GM19324 (cell line): ENCODE measurements around the gene BATF.
"Not testable (repeated sequence)": the region's sequence is repeated elsewhere in the genome, so short reads cannot be mapped to it uniquely, and the experiment has no call there.

ENCODE experiments used
- ATAC-seq: cut with Tn5 transposase; IDR thresholded peaks from one replicate; pipeline ENCODE4 v1.9.1; 2021; ENCODE audit warnings: mild to moderate bottlenecking, moderate library complexity; ENCODE audit not compliant: unreplicated experiment, low FRiP score

Gene BATF, protein sequence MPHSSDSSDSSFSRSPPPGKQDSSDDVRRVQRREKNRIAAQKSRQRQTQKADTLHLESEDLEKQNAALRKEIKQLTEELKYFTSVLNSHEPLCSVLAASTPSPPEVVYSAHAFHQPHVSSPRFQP

DNA sequence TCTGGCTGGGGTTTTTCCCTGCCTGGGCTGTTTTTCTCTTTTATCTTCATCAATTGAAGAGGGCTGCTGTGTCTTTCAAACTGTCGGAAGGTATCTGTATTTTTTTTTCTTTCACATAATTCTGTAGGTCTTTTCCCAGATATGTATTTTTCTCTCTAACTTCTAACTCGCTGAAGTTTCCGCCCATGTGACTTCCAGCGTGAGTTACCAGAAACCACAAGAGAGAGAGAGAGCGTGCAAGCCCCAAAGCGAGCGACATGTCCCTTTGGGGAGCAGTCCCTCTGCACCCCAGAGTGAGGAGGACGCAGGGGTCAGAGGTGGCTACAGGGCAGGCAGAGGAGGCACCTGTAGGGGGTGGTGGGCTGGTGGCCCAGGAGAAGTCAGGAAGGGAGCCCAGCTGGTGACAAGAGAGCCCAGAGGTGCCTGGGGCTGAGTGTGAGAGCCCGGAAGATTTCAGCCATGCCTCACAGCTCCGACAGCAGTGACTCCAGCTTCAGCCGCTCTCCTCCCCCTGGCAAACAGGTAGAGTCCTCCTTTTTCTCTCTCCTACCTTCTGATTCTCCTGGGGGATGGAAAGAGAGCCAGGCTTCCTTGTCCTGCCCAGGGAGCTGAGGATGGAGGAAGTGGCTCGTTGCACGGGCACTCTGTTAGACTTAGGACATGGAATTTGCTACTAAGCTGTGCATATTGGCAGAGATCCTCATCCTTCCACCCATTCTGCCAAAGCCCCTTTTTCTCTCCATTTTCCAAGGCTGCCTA lies at the start of gene BATF:
Gene BATF (plus strand): TSS at position 246 of the 759 bp plus-strand sequence. CDS start 214 bp downstream, at position 460.
- ATAC-seq: peak; percentile 61

DNA sequence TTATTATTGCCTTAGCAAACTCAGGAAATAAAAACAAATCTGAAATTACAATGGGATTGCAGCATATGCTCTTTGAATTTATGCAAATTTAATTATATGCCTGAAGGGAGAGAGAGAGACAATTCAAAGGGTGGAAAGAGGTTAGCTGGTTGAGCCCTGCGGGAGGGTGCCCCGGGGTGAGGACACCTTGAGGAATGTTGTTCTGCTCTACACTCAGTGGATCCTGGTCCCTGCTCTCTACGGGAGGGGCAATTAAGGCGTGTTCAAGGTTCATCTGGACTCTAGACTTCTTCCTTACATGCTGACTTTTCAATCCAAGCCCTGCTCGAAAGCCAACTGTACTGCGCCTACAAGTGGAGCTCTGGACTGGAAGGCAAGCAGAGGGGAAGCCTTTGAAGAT lies 48.1 kb upstream of the BATF start:
- not testable (repeated sequence) for ATAC-seq

DNA sequence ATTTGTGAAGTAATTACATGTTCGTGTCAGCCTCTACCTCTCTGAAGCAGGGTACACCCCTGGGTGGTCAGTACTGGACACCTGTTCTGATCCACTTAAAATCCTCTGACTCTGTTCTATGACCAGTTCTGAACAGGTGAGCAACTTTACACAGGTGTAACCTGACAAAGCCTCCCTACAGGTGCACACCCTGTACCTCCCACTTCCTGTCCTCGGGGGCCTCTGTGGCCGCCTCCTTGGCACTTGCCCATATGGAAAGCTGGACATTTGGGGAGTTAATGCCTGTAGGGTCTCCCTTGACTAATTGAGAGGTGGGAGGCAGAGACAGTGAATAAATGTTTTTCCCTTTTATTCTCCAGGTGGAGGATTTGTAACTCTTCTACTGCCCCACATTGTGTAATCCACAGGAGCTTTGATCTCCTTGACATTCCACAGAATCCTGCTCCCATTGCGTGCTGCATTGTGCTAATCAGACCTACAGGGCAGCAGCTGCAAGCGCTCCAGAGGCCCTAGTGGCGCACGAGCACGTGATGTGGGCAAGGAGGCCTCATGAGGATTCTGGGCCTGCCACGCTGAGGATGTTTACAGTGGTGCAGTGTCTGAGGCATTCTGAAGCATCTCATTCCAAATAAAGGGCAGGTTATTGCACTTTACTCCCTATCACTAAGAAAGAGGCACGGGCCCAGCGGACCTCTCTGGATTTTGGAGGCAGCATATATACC lies 45.8 kb upstream of the BATF start:
- no peak for ATAC-seq

DNA sequence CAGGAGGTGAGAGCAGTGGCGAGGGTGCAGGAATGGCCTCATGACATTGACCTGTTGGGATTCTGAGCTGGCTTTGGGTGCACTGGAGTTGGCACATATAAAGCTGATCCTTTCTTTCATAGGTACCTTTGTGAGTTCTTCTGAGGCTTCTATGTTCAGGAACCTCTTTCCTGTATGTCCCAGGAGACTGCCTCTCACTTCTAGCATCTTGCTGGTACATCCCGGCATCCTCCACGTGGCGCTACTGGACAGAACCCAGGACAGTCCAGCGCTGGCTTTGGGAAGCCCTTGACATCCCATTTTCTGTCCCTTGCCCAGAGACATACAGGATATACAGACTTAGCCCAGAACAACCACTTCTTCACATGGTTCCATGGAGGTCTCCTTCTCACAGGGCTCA lies 44.4 kb upstream of the BATF start:
- ATAC-seq: no peak

DNA sequence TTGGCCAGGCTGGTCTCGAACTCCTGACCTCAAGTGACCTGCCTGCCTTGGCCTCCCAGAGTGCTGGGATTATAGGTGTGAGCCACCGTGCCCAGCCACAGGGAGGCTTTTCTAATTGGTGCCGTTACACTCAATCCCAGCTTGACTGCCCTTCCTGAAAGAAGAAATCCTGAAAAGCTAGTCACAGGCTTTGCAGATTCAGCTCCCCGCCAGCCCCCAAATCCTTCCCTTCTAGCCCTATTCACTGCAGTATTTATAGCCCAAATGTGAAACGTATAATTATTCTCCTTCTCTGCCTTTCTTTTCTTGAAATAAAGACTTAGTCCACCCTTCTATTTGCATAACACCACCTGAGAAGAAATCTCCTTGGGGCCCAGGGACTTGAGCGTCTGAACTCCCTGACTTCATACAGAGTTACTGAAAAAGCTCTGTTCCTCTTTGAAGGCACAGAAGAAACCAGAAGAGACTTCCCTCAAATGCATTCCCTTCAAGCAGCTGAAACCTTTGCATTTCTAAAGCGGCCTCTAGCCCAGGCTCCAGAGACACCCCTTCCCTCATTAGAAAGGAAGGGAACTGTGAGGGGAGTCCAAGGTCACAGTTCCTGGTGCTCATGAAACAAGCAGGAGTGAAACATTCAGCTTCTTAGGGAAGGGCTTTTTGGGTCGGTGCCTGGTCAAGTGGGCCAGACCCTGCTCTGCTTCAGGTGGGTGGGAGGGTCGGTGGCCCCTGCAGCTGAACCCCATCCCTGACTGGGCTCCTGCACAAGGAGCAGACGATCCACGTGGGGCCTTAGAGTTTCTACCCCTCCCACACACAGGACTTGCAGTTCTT lies 42.3 kb upstream of the BATF start:
- no peak for ATAC-seq

DNA sequence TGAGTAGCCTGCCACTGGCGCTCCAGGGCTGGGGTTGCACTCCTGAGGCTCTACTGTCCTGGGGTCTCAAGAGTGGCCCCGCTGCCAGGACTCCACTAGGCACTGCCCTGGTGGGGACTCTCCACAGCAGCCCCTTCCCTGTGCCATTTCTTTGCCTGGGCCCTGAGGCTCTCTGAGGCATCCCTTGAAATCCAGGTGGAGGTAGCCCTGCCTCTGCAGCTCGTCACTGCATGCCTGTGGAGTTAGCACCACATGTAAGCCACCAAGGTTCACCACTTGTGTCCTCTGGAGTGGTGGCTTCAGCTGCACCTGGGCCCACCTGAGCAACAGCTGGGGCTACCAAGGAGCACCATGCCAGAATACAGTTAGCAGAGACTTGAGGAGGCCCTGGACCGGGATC lies 39.9 kb upstream of the BATF start:
- ATAC-seq: no peak

DNA sequence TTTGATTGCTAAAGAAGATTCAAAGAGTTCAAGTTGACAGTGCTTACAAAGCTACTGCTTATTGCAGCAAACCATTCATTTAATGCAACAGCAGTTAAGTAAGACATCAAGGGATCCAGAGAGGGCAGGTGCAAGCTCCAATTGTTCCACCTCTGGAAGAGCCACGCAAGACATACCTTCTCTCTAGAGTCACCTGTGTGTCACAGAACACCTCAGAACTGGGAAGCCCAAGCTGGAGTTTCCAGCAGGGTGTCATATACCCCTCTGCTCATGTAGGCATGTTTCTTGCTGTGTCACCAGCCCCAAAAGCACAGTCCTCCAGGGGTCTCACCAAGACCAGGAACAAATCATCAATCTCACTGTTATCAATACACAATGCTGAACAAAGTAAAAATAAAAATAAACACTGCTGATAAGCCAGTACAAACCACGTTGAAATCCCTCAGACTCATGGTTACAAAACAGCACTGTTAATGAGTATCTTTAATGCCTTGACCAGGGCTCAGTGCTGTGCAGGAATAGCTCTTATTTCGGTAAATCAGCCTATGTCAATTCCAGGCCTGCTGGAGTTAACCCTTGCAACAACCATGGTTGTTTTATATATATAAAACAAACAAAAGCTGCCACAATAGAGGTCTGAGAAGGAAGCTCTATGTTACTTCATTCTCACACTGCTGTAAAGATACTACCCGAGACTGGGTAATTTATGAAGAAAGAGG lies 37.4 kb upstream of the BATF start:
- no peak for ATAC-seq

DNA sequence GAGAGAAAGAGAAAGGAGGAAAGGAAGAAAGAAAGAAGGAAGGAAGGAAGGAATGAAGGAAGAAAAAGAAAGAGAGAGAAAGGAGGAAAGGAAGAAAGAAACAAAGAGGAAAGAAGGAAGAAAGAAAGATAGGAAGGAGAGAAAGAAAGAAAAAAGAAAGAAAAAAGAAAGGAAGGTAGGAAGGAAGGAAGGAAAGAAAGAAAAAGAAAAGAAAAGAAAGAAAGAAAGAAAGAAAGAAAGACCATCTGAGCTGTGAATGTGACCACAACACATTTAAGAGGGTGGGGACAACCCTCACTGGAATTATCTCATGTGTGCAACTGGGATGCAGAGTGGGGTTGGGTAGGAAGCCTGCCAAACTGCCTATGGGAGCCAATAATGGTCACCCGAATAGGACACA lies 36.0 kb upstream of the BATF start:
- no peak for ATAC-seq

DNA sequence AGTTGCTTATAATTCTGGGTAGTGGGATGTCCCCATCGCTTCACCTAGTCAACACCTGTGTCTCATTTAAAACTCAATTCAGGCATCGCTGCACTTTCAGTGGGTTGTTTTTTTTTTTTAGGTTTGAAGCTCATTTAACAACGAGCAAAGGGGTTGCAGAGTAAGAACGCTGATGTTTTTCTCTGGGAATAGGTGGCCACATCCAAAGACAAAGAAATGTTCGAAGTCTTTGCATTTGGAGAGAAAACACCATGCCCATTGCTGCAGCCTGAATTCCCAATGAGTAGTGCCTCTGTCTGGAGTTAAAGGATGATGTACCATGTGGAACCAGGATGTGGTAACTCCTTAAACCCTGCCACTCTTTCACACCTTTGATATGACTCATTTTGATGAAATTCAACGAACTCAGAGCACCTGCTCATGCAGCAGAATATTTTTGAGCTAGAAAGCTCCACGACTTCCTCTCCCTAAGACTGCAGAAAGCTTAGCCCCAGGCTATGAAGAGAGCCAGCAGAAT lies 35.1 kb upstream of the BATF start:
- no peak for ATAC-seq

DNA sequence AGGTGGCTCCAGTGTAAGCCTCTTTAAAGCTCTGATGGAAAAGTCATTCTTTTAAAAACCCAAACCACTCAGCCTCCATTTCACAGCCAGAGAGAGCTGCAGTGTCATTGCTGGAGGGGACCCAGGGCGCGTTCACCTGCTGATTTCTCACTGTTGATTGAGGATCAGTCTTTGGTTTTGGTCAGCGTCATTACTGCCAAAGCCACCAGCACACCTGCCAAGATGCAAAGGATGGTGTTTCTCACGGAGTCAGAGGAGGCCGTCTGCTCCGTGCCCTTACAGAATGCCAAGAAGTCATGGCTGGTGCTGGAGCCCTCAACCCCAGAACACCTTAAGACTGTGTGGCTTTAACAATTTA lies 32.8 kb upstream of the BATF start:
- no peak for ATAC-seq

DNA sequence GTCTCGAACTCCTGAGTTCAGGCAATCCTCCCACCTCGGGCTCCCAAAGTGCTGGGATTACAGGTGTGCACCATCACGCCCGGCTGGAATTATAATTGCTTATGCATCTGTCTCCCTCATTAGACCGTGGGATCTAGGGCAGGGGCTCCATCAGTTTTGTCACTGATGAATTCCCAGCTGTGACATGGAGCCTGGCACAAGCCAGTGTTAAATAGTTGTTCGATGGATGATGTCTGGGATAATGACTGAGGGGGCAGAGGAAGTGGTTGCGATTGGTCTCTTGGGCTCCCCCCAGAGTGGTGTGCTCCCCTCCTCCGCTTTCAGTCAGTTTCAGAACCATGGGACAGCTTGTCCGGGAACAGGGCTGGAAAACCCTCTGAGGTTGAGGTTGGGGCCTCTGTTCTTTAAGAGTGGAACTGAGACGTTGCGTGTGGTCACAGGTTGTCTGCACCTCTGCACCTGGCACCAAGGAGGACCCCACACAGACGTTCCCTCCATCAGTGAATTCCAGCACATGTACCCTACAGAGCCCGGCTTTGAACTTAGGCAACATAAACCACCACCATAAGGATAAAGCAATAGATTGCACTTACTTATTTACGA lies 30.8 kb upstream of the BATF start:
- no peak for ATAC-seq

DNA sequence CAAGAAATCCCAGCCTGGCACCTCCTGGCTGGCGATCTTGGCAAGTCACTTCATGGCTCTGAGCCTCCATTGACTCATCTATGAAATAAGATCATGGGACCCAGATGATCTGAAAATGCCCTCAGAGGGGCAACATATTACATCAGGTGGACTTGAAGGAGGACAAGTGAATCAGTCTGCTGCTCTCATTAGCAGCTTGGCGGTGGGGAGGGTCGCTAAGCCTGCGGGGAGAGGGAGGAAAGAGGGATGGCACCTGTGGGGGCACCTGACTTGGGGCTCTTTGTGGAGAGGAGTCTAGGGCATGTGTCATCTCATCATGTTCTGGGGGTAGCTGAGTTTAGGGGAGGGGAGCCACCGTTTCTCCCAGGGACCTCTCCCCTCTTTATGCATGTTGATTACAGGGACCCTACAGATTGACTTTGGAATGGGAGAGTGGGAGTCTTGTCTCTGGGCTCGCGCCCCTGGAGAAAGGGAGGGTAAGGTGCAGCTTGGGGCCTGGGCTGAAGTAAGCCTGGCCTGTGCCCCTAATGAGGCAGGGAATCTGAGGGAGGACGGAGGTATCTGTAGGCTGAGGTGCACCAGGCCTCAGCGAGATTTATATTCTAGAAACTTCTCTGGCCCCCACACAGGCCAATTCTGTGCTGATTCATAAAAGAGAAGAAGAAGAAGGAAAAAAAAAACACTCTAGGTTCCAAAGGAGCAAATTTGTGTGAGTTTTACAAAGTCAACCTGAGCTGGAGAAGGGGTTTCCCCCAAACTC lies 29.3 kb upstream of the BATF start:
- no peak for ATAC-seq

DNA sequence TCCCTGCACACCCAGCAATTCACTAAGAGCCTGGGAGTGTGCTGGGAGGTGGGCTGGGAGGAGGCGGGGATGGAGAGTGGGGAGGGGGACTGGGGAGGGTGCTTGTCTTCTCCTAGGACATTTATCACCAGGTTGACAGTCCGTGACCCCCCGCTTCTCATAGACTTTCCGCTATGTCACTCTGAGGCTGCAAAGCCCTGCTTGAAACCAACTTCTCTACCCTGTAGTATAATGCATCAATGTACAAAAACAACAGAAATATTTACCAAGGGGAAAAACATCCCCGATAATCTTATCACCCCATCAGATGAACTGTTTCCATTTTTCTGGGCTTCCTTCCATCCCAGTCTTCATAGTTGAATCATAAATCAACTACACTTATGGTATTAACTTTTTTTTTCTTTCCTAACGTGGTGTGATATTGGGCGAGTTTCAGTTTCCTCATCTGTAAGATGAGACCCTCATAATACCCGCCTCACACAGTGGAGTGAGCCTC lies 28.6 kb upstream of the BATF start:
- no peak for ATAC-seq

DNA sequence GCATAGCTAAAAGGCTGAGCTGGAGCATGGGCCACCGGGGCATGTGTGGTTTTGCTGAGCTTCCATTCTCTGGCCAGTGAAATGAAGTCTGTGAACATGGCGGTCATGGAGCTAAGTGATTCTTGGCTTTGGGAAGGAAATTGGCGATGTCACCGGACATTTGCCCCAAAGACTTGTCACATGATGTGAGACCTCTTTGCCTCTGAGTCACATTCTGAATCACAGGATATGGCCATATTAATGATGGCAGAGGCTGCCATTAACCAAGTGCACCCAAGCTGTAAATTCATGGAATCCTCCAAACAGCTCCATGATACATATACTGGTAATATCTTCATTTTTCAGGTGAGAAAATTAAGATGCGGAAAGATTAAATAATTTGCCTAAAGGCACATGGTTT lies 27.4 kb upstream of the BATF start:
- no peak for ATAC-seq

DNA sequence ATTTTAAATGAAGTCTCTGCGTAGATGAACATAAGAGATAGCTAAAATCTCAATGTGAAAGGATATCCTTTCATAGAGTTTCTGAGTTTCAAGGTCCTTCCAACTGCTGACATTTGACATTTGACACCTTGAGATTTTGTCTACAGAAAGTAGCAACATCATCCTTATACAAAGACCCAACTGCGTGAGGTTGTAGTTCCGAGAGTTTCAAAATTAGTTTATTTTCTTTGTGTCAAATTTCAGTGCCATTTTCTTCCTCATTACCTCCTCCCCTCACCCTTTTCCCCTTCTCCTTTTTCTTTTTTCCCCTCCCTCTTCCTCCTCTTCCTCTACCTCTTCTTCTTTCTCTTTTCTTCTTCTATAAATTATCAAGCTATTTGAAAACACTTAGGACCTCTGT lies 26.9 kb upstream of the BATF start:
- ATAC-seq: no peak

DNA sequence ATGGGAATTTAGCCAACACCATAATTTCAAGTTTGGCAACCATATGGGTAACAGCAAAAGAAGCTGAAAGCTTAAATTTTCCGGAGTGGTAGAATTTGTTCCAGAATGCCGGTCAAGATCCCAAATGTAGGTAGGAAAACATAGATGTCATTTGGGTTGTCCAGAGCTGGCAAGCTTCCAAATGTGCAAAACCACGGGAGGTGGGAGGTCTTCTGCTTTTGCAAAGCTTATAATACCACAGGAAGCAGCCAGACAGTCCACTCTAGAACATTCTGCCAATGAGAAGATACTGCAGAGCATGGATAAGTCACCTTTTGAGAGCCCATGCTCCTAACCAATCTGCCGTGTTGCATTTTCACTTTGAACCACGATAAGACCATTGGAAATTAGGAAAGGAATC lies 26.4 kb upstream of the BATF start:
- no peak for ATAC-seq

DNA sequence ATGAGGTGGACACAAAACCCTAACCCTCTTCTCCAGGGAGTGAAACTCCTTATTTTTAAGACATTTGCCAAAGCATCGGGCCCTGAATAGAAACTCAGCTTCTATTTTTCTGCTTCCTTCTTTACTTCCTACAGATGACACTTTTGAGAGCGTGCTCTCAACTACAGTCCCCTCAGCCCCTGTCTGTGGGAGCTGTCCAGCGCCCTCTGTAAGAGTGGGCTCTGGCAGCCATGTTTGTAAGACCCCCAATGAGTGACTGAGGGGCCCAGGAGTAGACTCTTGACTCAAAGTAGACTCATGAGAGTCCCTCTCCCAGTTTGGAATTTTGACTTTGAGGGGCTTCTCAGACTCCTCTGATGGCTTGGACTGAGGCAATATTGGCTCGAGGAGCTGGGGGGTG lies 25.5 kb upstream of the BATF start:
- ATAC-seq: no peak

DNA sequence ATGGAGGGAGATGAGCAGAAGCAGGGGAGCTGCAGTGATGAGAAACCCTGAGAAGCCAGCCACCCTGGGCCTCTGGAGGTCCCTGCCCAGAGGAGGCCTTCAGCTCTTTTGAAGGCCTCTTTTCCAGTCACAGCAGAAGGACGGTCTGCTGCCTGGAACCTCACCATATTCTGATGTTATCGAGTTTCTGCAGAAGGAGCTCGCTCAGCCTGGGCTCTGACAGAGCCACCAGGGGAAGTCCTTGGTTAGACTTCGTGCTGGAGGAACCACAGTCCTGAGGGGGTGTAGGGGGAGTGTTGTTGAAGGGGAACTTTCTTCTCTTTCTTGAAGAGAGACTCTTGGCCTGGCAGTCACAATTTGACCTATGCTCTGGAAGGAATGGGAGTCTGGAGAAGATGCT lies 25.1 kb upstream of the BATF start:
- no peak for ATAC-seq

DNA sequence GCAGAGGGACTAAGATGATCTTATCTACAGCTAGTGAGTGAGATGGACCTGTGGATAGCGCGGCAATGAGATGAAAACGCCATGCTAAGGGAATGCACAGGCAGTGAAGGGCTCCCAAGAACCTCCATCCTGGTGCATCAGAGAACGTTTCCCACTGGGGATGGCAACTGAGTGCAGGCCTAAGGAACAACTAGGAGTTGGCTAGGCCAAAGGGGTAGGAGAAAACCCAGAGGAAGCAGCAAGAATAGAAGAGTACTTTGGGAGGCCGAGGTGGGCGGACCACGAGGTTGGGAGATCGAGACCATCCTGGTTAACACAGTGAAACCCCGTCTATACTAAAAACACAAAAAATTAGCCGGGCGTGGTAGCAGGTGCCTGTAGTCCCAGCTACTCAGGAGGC lies 24.6 kb upstream of the BATF start:
- no peak for ATAC-seq
